CD14-positive monocyte (primary cell): Measurements from ENCODE around the gene GNAI1. TPM values are rescaled to one million over a fixed set of nuclear protein-coding genes. Genes with fewer than 3 reads are reported as not detected.

ENCODE experiments used
- DNase-seq, 3 donors: peaks; one replicate each; pipeline ENCODE4 v3.0.0-alpha.2; 2011 to 2022
- H2AFZ ChIP-seq: 2 replicates; pipeline ENCODE4 v1.6.0; 2012; ENCODE audit warnings: mild to moderate bottlenecking, low read depth, low read length, inconsistent platforms; ENCODE audit not compliant: insufficient read depth, poor library complexity, severe bottlenecking
- H3K27ac ChIP-seq, 2 donors: 1 replicate in 1 of 2; 2 replicates in 1 of 2; pipeline ENCODE4 v1.5.1; 2012 to 2013; ENCODE audit warnings: low read length in 2 of 2, control low read depth in 1 of 2, inconsistent platforms in 1 of 2, low read depth in 1 of 2, mild to moderate bottlenecking in 1 of 2
- H3K27me3 ChIP-seq, 2 donors: one replicate each; pipeline versions ENCODE4 v1.6.0 to v1.6.1; 2011 to 2013; ENCODE audit warnings: low read length in 2 of 2; ENCODE audit not compliant: control insufficient read depth in 2 of 2, insufficient read depth in 2 of 2
- H3K36me3 ChIP-seq, 2 donors: replicated peaks in 1 of 2; 1 replicate in 1 of 2; 2 replicates in 1 of 2; pipeline versions ENCODE4 v1.5.1 to v1.6.1; 2012 to 2013; ENCODE audit warnings: low read length in 2 of 2, control low read depth in 1 of 2, inconsistent platforms in 1 of 2, mild to moderate bottlenecking in 1 of 2; ENCODE audit not compliant: insufficient read depth in 2 of 2, control insufficient read depth in 1 of 2
- H3K4me1 ChIP-seq, 2 donors: 1 replicate in 1 of 2; 2 replicates in 1 of 2; pipeline versions ENCODE4 v1.5.1 to v1.6.1; 2012 to 2013; ENCODE audit warnings: low read length in 2 of 2, control low read depth in 1 of 2, inconsistent platforms in 1 of 2, mild to moderate bottlenecking in 1 of 2, moderate library complexity in 1 of 2; ENCODE audit not compliant: insufficient read depth in 2 of 2, control insufficient read depth in 1 of 2
- H3K4me2 ChIP-seq: replicated peaks from 2 replicates; pipeline ENCODE3; 2012; ENCODE audit warnings: low read length, moderate library complexity, mild to moderate bottlenecking; ENCODE audit not compliant: poor library complexity, severe bottlenecking; ENCODE audit errors: extremely low read depth
- H3K4me3 ChIP-seq, 3 experiments: fragments of 200-600 bp in 1 of 3; sonication (generic) in 1 of 3; replicated peaks in 1 of 3; 1 replicate in 2 of 3; 2 replicates in 1 of 3; pipeline ENCODE4 v1.5.1; 2011 to 2013; ENCODE audit warnings: low read length in 3 of 3, mild to moderate bottlenecking in 3 of 3, control low read depth in 2 of 3, low read depth in 2 of 3, inconsistent platforms in 1 of 3, moderate library complexity in 1 of 3
- H3K79me2 ChIP-seq: 2 replicates; pipeline ENCODE4 v1.6.0; 2012; ENCODE audit warnings: mild to moderate bottlenecking, control low read depth, inconsistent platforms, low read length, moderate library complexity; ENCODE audit not compliant: insufficient read depth
- H3K9ac ChIP-seq: 2 replicates; pipeline ENCODE4 v1.6.0; 2017; ENCODE audit warnings: low read length, mild to moderate bottlenecking; ENCODE audit not compliant: insufficient read depth, poor library complexity, severe bottlenecking
- H3K9me3 ChIP-seq, 2 donors: replicated peaks in 1 of 2; 1 replicate in 1 of 2; 2 replicates in 1 of 2; pipeline versions ENCODE4 v1.5.1 to v1.6.1; 2012 to 2013; ENCODE audit warnings: low read length in 2 of 2, control low read depth in 1 of 2; ENCODE audit not compliant: control insufficient read depth in 1 of 2, insufficient read depth in 1 of 2
- H4K20me1 ChIP-seq: 2 replicates; pipeline ENCODE4 v1.6.0; 2012; ENCODE audit warnings: mild to moderate bottlenecking, low read length, control low read depth, moderate library complexity; ENCODE audit not compliant: insufficient read depth
- H3K27ac Mint-ChIP-seq, 7 donors: one replicate each; pipeline ENCODE4 v1.8.0; 2020; ENCODE audit warnings: mild to moderate bottlenecking in 7 of 7, mixed read lengths in 7 of 7, moderate library complexity in 6 of 7, inconsistent platforms in 2 of 7
- H3K27me3 Mint-ChIP-seq, 3 donors: one replicate each; pipeline ENCODE4 v1.8.0; 2021 to 2022; ENCODE audit warnings: low read depth in 3 of 3, mild to moderate bottlenecking in 3 of 3, mixed read lengths in 3 of 3, moderate library complexity in 3 of 3, inconsistent platforms in 1 of 3
- H3K36me3 Mint-ChIP-seq, 2 donors: one replicate each; pipeline ENCODE4 v1.8.0; 2020; ENCODE audit warnings: mixed read lengths in 2 of 2, inconsistent platforms in 1 of 2, mild to moderate bottlenecking in 1 of 2
- H3K4me1 Mint-ChIP-seq: one replicate; pipeline ENCODE4 v1.8.0; 2020; ENCODE audit warnings: mild to moderate bottlenecking, mixed read lengths
- H3K4me3 Mint-ChIP-seq, 2 donors: one replicate each; pipeline ENCODE4 v1.8.0; 2020; ENCODE audit warnings: mild to moderate bottlenecking in 2 of 2, mixed read lengths in 2 of 2, moderate library complexity in 1 of 2
- H3K9me3 Mint-ChIP-seq, 7 donors: one replicate each; pipeline ENCODE4 v1.8.0; 2020 to 2022; ENCODE audit warnings: mixed read lengths in 7 of 7, mild to moderate bottlenecking in 6 of 7, moderate library complexity in 6 of 7, inconsistent platforms in 2 of 7
- CTCF ChIP-seq: fragments of 200-600 bp; IDR thresholded peaks from one replicate; pipeline ENCODE4 v1.8.0; 2022; ENCODE audit warnings: antibody characterized with exemption, mild to moderate bottlenecking
- WGBS: methylation state at CpG from one replicate; pipeline ENCODE4 v1.1.5; 2013; ENCODE audit warnings: missing lambda C conversion rate; ENCODE audit not compliant: insufficient coverage; 5-methylcytosine and 5-hydroxymethylcytosine counted together
- intact Hi-C, 2 donors: fragments of 100-400 bp; cut with micrococcal nuclease; formaldehyde crosslinking; loops; one replicate each; pipeline versions ENCODE4 v1.15.0 to v1.15.1; 2023
- polyA plus RNA-seq, 3 donors: library from polyadenylated mRNA; depleted of rRNA in 1 of 3; unstranded in 2 of 3; stranded (reverse) in 1 of 3; fragments of 300-500 nt in 2 of 3; fragments of >200 nt in 1 of 3; fragmentation: Illumina TruSeq in 2 of 3; gene quantifications; 1 replicate in 2 of 3; 2 replicates in 1 of 3; pipeline ENCODE4 v1.2.3, GENCODE V29; 2012 to 2021

The GNAI1 gene
- polyA plus RNA-seq, 3 donors = 0.72 to 1.0 (median 0.79) TPM

DNA sequence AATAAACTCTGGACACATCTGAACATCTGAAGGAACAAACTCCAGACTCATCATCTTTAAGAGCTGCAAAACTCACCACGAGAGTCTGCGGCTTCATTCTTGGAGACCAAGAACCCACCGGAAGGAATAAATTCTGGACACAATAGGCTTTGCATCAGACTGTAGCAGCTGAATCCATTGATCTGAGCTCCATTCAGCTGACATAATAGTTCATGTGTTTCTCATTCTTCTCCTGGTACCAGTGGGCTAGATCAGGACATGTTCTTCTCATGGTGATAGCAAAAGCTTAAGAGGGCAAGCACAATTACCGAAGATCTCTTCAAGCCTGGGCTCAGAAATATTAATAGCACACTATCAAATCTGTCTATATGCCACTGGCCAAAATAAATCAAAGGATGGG lies 20.5 kb upstream of the GNAI1 start:
- Histone ChIP-seq H3K4me1 (no peaks in the 10 kb centered on the region), H4K20me1 (no peaks in the 10 kb centered on the region), H3K9ac (no peak overlapping the region), H2AFZ (no peak overlapping the region), H3K79me2 (no peaks in the 10 kb centered on the region), H3K27me3 (no peaks in the 10 kb centered on the region), H3K9me3 (no peaks in the 10 kb centered on the region), H3K4me2 (no peak overlapping the region), H3K36me3 (no peaks in the 10 kb centered on the region), H3K4me3 (no peak overlapping the region), H3K27ac (no peak overlapping the region)
- Mint-ChIP-seq H3K27ac (no peak overlapping the region), H3K4me1 (peaks cover 7% of the 10 kb centered on the region), H3K36me3 (no peaks in the 10 kb centered on the region), H3K4me3 (peak overlapping the region in 1 of 2 donors; percentile 37), H3K27me3 (peaks cover 0 to 7% (median 3%) of the 10 kb centered on the region in 3 donors), H3K9me3 (peaks cover 0 to 2% (median 0%) of the 10 kb centered on the region in 7 donors)
- intact Hi-C loops = no loop called here
- no peak for TF ChIP-seq CTCF
- WGBS = 62% methylated on average over 3 of the region's 4 CpGs
- DNase-seq = no peak

DNA sequence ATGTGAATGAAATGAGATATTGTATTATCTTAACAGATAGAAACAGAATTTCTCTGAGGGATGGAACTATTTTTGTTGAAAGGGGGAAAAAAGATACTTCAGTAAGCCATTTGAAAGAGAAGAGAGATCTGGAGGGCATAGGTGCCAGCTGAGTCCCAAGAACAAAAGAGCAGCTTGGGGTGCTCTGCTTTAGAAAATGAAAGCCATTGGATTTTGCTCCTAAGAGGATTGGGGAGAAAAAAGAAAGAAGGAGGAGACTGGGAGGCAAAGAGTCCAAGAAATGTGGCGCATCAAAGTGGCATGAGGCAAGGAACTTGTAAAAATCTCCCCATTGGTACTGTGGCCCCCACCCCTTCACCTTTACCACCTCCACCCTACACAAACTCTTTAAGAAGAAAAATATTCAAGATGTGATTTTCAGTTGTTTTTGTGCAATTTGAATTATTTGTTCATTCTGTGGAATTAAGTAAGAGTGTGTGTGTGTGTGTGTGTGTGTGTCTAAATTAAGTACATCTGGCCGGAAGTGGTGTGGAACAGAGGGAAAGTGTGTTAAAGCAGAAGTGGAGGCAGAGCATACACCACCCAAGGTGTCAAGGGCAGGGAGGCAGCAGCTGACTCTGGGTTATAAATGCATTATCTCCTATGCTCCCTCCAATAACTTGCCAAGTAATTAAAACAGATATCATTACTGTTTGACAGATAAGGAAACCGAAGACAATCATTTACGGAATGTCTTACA lies 9.9 kb upstream of the GNAI1 start:
- Histone ChIP-seq H3K9ac (no peak overlapping the region), H3K4me1 (peaks cover 16 to 19% of the 10 kb centered on the region in 2 donors), H3K9me3 (no peaks in the 10 kb centered on the region), H3K4me2 (no peak overlapping the region), H2AFZ (no peak overlapping the region), H3K27me3 (no peaks in the 10 kb centered on the region), H3K36me3 (no peaks in the 10 kb centered on the region), H3K4me3 (no peak overlapping the region), H4K20me1 (no peaks in the 10 kb centered on the region), H3K79me2 (no peaks in the 10 kb centered on the region), H3K27ac (no peak overlapping the region)
- no peaks in the 10 kb centered on the region for H3K27me3 Mint-ChIP-seq
- no peaks in the 10 kb centered on the region for H3K36me3 Mint-ChIP-seq
- WGBS = 20% methylated on average over 1 of the region's 4 CpGs
- no peak for TF ChIP-seq CTCF
- peak in 1 of 3 donors; percentile 12 for DNase-seq
- peak overlapping the region in 1 of 7 donors; percentile 66 for H3K27ac Mint-ChIP-seq
- peaks cover 0 to 3% (median 0%) of the 10 kb centered on the region in 7 donors for H3K9me3 Mint-ChIP-seq
- H3K4me3 Mint-ChIP-seq = no peak overlapping the region
- H3K4me1 Mint-ChIP-seq = peaks cover 15% of the 10 kb centered on the region
- intact Hi-C loops = no loop called here
